Esophagus squamous epithelium (tissue), 5 donors: Measurements from ENCODE around the gene SLC35E4. TPM values are rescaled to one million over a fixed set of nuclear protein-coding genes. Genes with fewer than 3 reads are reported as not detected.

Experiments used
- DNase-seq: peaks from one replicate; lab custom pipeline; 2025; lab: John Stamatoyannopoulos, UW
- H3K27ac ChIP-seq, 4 donors: fragments of 200-600 bp; sonication (generic); one replicate each; pipeline ENCODE4 v1.5.1; 2016 to 2019; ENCODE audit warnings: mild to moderate bottlenecking in 1 of 4
- H3K27me3 ChIP-seq, 4 donors: fragments of 200-600 bp; sonication (generic); 1 replicate in 3 of 4; 2 replicates in 1 of 4; pipeline versions ENCODE4 v1.5.1 to v1.6.0; 2017 to 2021; ENCODE audit warnings: antibody characterized with exemption in 1 of 4
- H3K36me3 ChIP-seq, 3 donors: fragments of 200-600 bp; sonication (generic); one replicate each; pipeline ENCODE4 v1.5.1; 2016 to 2019
- H3K4me1 ChIP-seq, 3 donors: fragments of 200-600 bp; sonication (generic); one replicate each; pipeline ENCODE4 v1.5.1; 2017 to 2019
- H3K4me3 ChIP-seq, 4 donors: fragments of 200-600 bp; sonication (generic); 1 replicate in 3 of 4; 2 replicates in 1 of 4; pipeline ENCODE4 v1.5.1; 2016 to 2019; ENCODE audit warnings: mild to moderate bottlenecking in 2 of 4, moderate library complexity in 1 of 4
- H3K9me3 ChIP-seq, 3 donors: fragments of 200-600 bp; sonication (generic); one replicate each; pipeline ENCODE4 v1.5.1; 2016 to 2019
- POLR2A ChIP-seq, 4 donors: fragments of 450-650 bp; IDR thresholded peaks; one replicate each; pipeline ENCODE4 v1.6.1; 2017; ENCODE audit warnings: antibody characterized with exemption in 4 of 4, mild to moderate bottlenecking in 4 of 4, moderate library complexity in 3 of 4
- WGBS, 2 donors: methylation state at CpG; one replicate each; pipeline ENCODE4 v1.1.5; 2018; 5-methylcytosine and 5-hydroxymethylcytosine counted together
- intact Hi-C: fragments of 100-400 bp; cut with DNase I; formaldehyde crosslinking; loops from one replicate; pipeline ENCODE4 v1.15.0; 2022
- total RNA-seq, 4 donors: library from RNA; depleted of rRNA; stranded (reverse); fragments of >200 nt; gene quantifications; one replicate each; pipeline ENCODE4 v1.1.0, GENCODE V29; 2016
- TF ChIP-seq, protein P1 (sequence below), 6 experiments: fragments of 450-650 bp in 4 of 6; fragments of 200-600 bp in 2 of 6; sonication (generic) in 2 of 6; IDR thresholded peaks; one replicate each; pipeline ENCODE4 v1.5.1; 2016 to 2019; ENCODE audit warnings: antibody characterized with exemption in 6 of 6, mild to moderate bottlenecking in 4 of 6, moderate library complexity in 4 of 6
- donor health status: DM: yes; HTN: yes; CAD: no.

SLC35E4 gene
- total RNA-seq, 4 donors from 2014 or later = 5.5 to 8.3 (median 6.3) TPM

DNA sequence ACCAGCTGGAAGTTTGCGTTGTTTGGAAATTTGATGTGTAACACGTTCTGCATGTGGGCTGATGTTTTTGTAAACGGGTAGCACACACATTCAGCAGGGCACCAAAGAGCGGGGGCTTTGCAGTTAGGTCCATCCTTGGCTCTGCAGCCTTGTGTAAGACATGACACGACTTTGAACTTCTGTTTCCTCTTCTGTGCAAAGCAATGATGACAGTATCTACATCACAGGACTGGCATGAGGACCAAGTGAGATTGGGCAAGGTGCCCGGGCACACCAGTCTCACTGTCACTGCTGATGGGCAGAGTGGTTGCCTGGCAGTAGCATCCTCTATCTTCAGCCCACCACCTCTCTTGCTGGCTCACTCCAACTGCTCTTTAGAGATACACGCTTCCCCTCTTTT lies 25.3 kb upstream of the SLC35E4 start:
- Histone ChIP-seq H3K27me3 (no peaks in the 10 kb centered on the region), H3K27ac (peak overlapping the region in 2 of 4 donors; percentile 77), H3K36me3 (peaks cover 0 to 30% (median 0%) of the 10 kb centered on the region in 3 donors), H3K4me1 (peaks cover 27 to 54% (median 32%) of the 10 kb centered on the region in 3 donors), H3K4me3 (no peak overlapping the region), H3K9me3 (no peaks in the 10 kb centered on the region)
- intact Hi-C loops = no loop called here
- whole genome bisulfite sequencing, 2 donors = 54 to 67% methylated on average over 7 of the region's 7 CpGs
- no peak for DNase-seq
- no peak for TF ChIP-seq POLR2A (IDR thresholded peaks at IDR 0.05)
- TF ChIP-seq, protein P1, sequence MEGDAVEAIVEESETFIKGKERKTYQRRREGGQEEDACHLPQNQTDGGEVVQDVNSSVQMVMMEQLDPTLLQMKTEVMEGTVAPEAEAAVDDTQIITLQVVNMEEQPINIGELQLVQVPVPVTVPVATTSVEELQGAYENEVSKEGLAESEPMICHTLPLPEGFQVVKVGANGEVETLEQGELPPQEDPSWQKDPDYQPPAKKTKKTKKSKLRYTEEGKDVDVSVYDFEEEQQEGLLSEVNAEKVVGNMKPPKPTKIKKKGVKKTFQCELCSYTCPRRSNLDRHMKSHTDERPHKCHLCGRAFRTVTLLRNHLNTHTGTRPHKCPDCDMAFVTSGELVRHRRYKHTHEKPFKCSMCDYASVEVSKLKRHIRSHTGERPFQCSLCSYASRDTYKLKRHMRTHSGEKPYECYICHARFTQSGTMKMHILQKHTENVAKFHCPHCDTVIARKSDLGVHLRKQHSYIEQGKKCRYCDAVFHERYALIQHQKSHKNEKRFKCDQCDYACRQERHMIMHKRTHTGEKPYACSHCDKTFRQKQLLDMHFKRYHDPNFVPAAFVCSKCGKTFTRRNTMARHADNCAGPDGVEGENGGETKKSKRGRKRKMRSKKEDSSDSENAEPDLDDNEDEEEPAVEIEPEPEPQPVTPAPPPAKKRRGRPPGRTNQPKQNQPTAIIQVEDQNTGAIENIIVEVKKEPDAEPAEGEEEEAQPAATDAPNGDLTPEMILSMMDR (IDR thresholded peaks at IDR 0.05) = no peak

DNA sequence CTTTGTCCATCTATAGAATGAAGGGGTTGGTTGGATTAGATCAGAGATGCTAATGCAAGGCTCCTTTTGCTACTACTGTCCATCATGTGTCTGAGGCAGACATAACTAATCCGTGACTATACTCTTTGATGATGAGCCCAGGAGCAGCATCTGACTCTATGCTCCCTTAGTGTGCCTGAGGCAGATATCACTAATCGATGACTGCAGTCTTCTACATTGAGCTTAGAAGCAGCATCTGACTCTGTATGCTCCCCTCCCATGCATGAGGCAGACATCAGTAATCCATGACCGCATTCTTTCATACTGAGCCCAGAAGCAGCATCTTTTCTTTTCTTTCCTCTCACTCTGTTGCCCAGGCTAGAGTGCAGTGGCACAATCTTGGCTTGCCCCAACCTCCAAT lies 24.4 kb upstream of the SLC35E4 start:
- intact Hi-C loops = no loop called here
- 75 to 82% methylated on average over 3 of the region's 3 CpGs for WGBS, 2 donors
- H3K9me3 ChIP-seq = no peaks in the 10 kb centered on the region

DNA sequence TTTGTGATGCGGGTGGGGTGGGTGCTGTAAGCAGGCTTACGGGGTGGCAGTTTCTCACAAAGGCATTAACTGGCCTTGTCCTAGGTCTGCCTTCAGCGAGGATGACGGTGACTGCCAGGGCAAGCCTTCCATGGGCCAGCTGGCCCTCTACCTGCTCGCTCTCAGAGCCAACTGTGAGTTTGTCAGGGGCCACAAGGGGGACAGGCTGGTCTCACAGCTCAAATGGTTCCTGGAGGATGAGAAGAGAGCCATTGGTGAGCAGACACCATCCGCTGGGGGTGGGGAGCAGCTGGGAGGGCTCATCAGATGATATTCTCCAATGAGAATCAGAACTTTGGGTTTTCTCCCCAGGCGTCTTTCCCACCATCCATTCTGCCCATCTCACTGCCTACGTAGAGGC lies 22.8 kb upstream of the SLC35E4 start:
- H3K36me3 ChIP-seq = peaks cover 0 to 39% (median 0%) of the 10 kb centered on the region in 3 donors
- H3K9me3 ChIP-seq = no peaks in the 10 kb centered on the region
- no peaks in the 10 kb centered on the region for H3K27me3 ChIP-seq
- H3K4me3 ChIP-seq = no peak overlapping the region
- WGBS, 2 donors = 88 to 99% methylated on average over 4 to 5 of the region's 8 CpGs
- H3K4me1 ChIP-seq = peaks cover 18 to 29% (median 22%) of the 10 kb centered on the region in 3 donors
- no peak overlapping the region for H3K27ac ChIP-seq
- TF ChIP-seq, protein P1 (IDR thresholded peaks at IDR 0.05) = no peak
- no peak for TF ChIP-seq POLR2A (IDR thresholded peaks at IDR 0.05)
- intact Hi-C loops = no loop called here
- no peak for DNase-seq

More for the DNA sequence above, 24.4 kb upstream of the SLC35E4 start:
- no peak for DNase-seq
- no peaks in the 10 kb centered on the region for H3K27me3 ChIP-seq
- peaks cover 26 to 45% (median 27%) of the 10 kb centered on the region in 3 donors for H3K4me1 ChIP-seq
- no peak for TF ChIP-seq POLR2A (IDR thresholded peaks at IDR 0.05)
- TF ChIP-seq, protein P1 (IDR thresholded peaks at IDR 0.05) = no peak
- H3K36me3 ChIP-seq = peaks cover 0 to 35% (median 0%) of the 10 kb centered on the region in 3 donors
- no peak overlapping the region for H3K27ac ChIP-seq
- H3K4me3 ChIP-seq = no peak overlapping the region

DNA sequence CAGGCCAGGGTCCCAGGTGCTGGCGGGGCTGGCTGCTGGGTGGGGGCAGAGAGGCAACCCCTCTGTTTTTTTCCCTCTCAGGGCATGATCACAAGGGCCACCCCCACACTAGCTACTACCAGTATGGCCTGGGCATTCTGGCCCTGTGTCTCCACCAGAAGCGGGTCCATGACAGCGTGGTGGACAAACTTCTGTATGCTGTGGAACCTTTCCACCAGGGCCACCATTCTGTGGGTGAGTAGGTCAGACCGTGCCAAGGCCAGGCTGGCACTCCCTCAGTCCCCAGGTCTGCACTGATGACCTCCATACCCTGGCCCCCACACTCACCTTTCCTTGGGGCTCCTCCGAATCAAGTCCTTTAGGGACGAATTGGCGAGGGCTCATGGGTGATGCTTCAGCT lies 21.3 kb upstream of the SLC35E4 start:
- intact Hi-C loops = no loop called here
- TF ChIP-seq POLR2A (IDR thresholded peaks at IDR 0.05) = no peak
- TF ChIP-seq, protein P1 (IDR thresholded peaks at IDR 0.05) = no peak
- WGBS, 2 donors = 100% methylated on average over 2 of the region's 7 CpGs; no CpG with 5 or more reads in 1 of the 2 donors
- no peak overlapping the region for H3K27ac ChIP-seq
- DNase-seq = no peak
- H3K9me3 ChIP-seq = no peaks in the 10 kb centered on the region
- no peaks in the 10 kb centered on the region for H3K27me3 ChIP-seq
- peaks cover 0 to 39% (median 0%) of the 10 kb centered on the region in 3 donors for H3K36me3 ChIP-seq
- H3K4me1 ChIP-seq = peaks cover 6 to 14% (median 7%) of the 10 kb centered on the region in 3 donors
- H3K4me3 ChIP-seq = no peak overlapping the region

DNA sequence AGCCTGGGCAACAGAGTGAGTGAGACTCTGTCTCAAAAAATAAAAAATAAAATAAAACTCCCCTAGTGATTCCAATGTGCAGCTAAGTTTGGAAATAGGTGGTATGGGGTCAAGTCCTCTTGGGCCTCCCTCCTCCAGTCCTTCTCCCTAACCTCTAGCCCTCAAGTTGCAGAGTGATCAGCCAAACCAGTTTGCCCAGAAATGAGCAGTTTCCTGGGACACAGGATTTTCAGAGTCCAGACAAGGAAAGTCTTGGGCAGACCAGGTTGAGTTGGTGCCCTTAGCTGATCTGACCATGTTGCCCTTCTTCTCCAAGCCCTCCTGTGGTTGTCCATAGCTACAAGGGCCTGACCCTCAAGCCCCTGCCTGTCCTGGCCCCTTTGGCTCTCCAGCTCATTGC lies 20.7 kb upstream of the SLC35E4 start:
- Histone ChIP-seq H3K9me3 (no peaks in the 10 kb centered on the region), H3K27ac (no peak overlapping the region), H3K4me1 (peaks cover 1 to 8% (median 2%) of the 10 kb centered on the region in 3 donors), H3K27me3 (no peaks in the 10 kb centered on the region), H3K4me3 (no peak overlapping the region), H3K36me3 (peaks cover 0 to 39% (median 0%) of the 10 kb centered on the region in 3 donors)
- intact Hi-C loops = no loop called here
- no peak for DNase-seq
- no peak for TF ChIP-seq POLR2A (IDR thresholded peaks at IDR 0.05)
- TF ChIP-seq, protein P1 (IDR thresholded peaks at IDR 0.05) = no peak
